ENCODE results near the gene HOXD9.
A peak's percentile ranks its signal among the peaks of the same experiment; 100 is the strongest.

The HOXD9 gene

GRCh38 chr2:176117162-176117822 lies 5.2 kb upstream of the HOXD9 start:
- H3K27me3 Mint-ChIP-seq (ENCODE audit: low read depth, poor library complexity), result peaks cover 63% of the 10 kb centered on the region
- H3K4me1 Mint-ChIP-seq, result peaks cover 85% of the 10 kb centered on the region
- H3K36me3 Mint-ChIP-seq (ENCODE audit: low read depth), result no peaks in the 10 kb centered on the region
- DNase-seq, result peak; percentile 20
- H3K4me3 Mint-ChIP-seq, result peak overlapping the region; percentile 86
- H3K27ac Mint-ChIP-seq, result peak overlapping the region; percentile 93
- TF ChIP-seq CTCF (IDR thresholded peaks at IDR 0.05), result no peak
- H3K9me3 Mint-ChIP-seq, result no peaks in the 10 kb centered on the region

- TF ChIP-seq CTCF (IDR thresholded peaks at IDR 0.05), result no peak
- Mint-ChIP-seq H3K4me1 (peaks cover 79% of the 10 kb centered on the region), H3K27ac (peak overlapping the region; percentile 56), H3K9me3 (no peaks in the 10 kb centered on the region), H3K36me3 (ENCODE audit: low read depth) (no peaks in the 10 kb centered on the region), H3K27me3 (ENCODE audit: low read depth, poor library complexity) (peaks cover 57% of the 10 kb centered on the region), H3K4me3 (peak overlapping the region; percentile 86)
- DNase-seq, result peak; percentile 11
These were observed 4.6 kb upstream of the HOXD9 start for GRCh38 chr2:176117823-176118371.

- Mint-ChIP-seq H3K9me3 (no peaks in the 10 kb centered on the region), H3K4me1 (peaks cover 70% of the 10 kb centered on the region), H3K27me3 (ENCODE audit: low read depth, poor library complexity) (peaks cover 48% of the 10 kb centered on the region), H3K4me3 (peak overlapping the region; percentile 86), H3K36me3 (ENCODE audit: low read depth) (peaks cover 2% of the 10 kb centered on the region), H3K27ac (peak overlapping the region; percentile 97)
- DNase-seq, result peak; percentile 77
- peak; percentile 72 for TF ChIP-seq CTCF (IDR thresholded peaks at IDR 0.05)
These were observed 3.7 kb upstream of the HOXD9 start for GRCh38 chr2:176118601-176119339.

GRCh38 chr2:176120364-176121189 lies 1.9 kb upstream of the HOXD9 start:
- H3K4me3 Mint-ChIP-seq, result peak overlapping the region; percentile 86
- peak overlapping the region; percentile 99 for H3K27ac Mint-ChIP-seq
- H3K27me3 Mint-ChIP-seq (ENCODE audit: low read depth, poor library complexity), result peaks cover 33% of the 10 kb centered on the region
- TF ChIP-seq CTCF (IDR thresholded peaks at IDR 0.05), result no peak
- DNase-seq, result no peak
- H3K4me1 Mint-ChIP-seq, result peaks cover 68% of the 10 kb centered on the region
- H3K9me3 Mint-ChIP-seq, result no peaks in the 10 kb centered on the region
- peaks cover 13% of the 10 kb centered on the region for H3K36me3 Mint-ChIP-seq (ENCODE audit: low read depth)

- no peaks in the 10 kb centered on the region for H3K9me3 Mint-ChIP-seq
These were observed 1.1 kb upstream of the HOXD9 start for GRCh38 chr2:176121190-176122051.

More at GRCh38 chr2:176121190-176122051, 1.1 kb upstream of the HOXD9 start:
- H3K36me3 Mint-ChIP-seq (ENCODE audit: low read depth), result peaks cover 13% of the 10 kb centered on the region
- peaks cover 69% of the 10 kb centered on the region for H3K4me1 Mint-ChIP-seq
- peak overlapping the region; percentile 99 for H3K27ac Mint-ChIP-seq
- H3K4me3 Mint-ChIP-seq, result peak overlapping the region; percentile 86
- H3K27me3 Mint-ChIP-seq (ENCODE audit: low read depth, poor library complexity), result peaks cover 26% of the 10 kb centered on the region
- no peak for DNase-seq
- TF ChIP-seq CTCF (IDR thresholded peaks at IDR 0.05), result no peak

Measured in nephron progenitor cell (in vitro differentiated cells).